CD14-positive monocyte (primary cell): ENCODE data around the gene CBLC. TPM values are rescaled to one million over a fixed set of nuclear protein-coding genes. Genes with fewer than 3 reads are reported as not detected.

Experiments used
- DNase-seq, 3 donors: peaks; one replicate each; pipeline ENCODE4 v3.0.0-alpha.2; 2011 to 2022
- H2AFZ ChIP-seq: 2 replicates; pipeline ENCODE4 v1.6.0; 2012; ENCODE audit warnings: mild to moderate bottlenecking, low read depth, low read length, inconsistent platforms; ENCODE audit not compliant: insufficient read depth, poor library complexity, severe bottlenecking
- H3K27ac ChIP-seq, 2 donors: 1 replicate in 1 of 2; 2 replicates in 1 of 2; pipeline ENCODE4 v1.5.1; 2012 to 2013; ENCODE audit warnings: low read length in 2 of 2, control low read depth in 1 of 2, inconsistent platforms in 1 of 2, low read depth in 1 of 2, mild to moderate bottlenecking in 1 of 2
- H3K27me3 ChIP-seq, 2 donors: one replicate each; pipeline versions ENCODE4 v1.6.0 to v1.6.1; 2011 to 2013; ENCODE audit warnings: low read length in 2 of 2; ENCODE audit not compliant: control insufficient read depth in 2 of 2, insufficient read depth in 2 of 2
- H3K36me3 ChIP-seq, 2 donors: replicated peaks in 1 of 2; 1 replicate in 1 of 2; 2 replicates in 1 of 2; pipeline versions ENCODE4 v1.5.1 to v1.6.1; 2012 to 2013; ENCODE audit warnings: low read length in 2 of 2, control low read depth in 1 of 2, inconsistent platforms in 1 of 2, mild to moderate bottlenecking in 1 of 2; ENCODE audit not compliant: insufficient read depth in 2 of 2, control insufficient read depth in 1 of 2
- H3K4me1 ChIP-seq, 2 donors: 1 replicate in 1 of 2; 2 replicates in 1 of 2; pipeline versions ENCODE4 v1.5.1 to v1.6.1; 2012 to 2013; ENCODE audit warnings: low read length in 2 of 2, control low read depth in 1 of 2, inconsistent platforms in 1 of 2, mild to moderate bottlenecking in 1 of 2, moderate library complexity in 1 of 2; ENCODE audit not compliant: insufficient read depth in 2 of 2, control insufficient read depth in 1 of 2
- H3K4me2 ChIP-seq: replicated peaks from 2 replicates; pipeline ENCODE3; 2012; ENCODE audit warnings: low read length, moderate library complexity, mild to moderate bottlenecking; ENCODE audit not compliant: poor library complexity, severe bottlenecking; ENCODE audit errors: extremely low read depth
- H3K4me3 ChIP-seq, 3 experiments: fragments of 200-600 bp in 1 of 3; sonication (generic) in 1 of 3; replicated peaks in 1 of 3; 1 replicate in 2 of 3; 2 replicates in 1 of 3; pipeline ENCODE4 v1.5.1; 2011 to 2013; ENCODE audit warnings: low read length in 3 of 3, mild to moderate bottlenecking in 3 of 3, control low read depth in 2 of 3, low read depth in 2 of 3, inconsistent platforms in 1 of 3, moderate library complexity in 1 of 3
- H3K79me2 ChIP-seq: 2 replicates; pipeline ENCODE4 v1.6.0; 2012; ENCODE audit warnings: mild to moderate bottlenecking, control low read depth, inconsistent platforms, low read length, moderate library complexity; ENCODE audit not compliant: insufficient read depth
- H3K9ac ChIP-seq: 2 replicates; pipeline ENCODE4 v1.6.0; 2017; ENCODE audit warnings: low read length, mild to moderate bottlenecking; ENCODE audit not compliant: insufficient read depth, poor library complexity, severe bottlenecking
- H3K9me3 ChIP-seq, 2 donors: replicated peaks in 1 of 2; 1 replicate in 1 of 2; 2 replicates in 1 of 2; pipeline versions ENCODE4 v1.5.1 to v1.6.1; 2012 to 2013; ENCODE audit warnings: low read length in 2 of 2, control low read depth in 1 of 2; ENCODE audit not compliant: control insufficient read depth in 1 of 2, insufficient read depth in 1 of 2
- H4K20me1 ChIP-seq: 2 replicates; pipeline ENCODE4 v1.6.0; 2012; ENCODE audit warnings: mild to moderate bottlenecking, low read length, control low read depth, moderate library complexity; ENCODE audit not compliant: insufficient read depth
- H3K27ac Mint-ChIP-seq, 7 donors: one replicate each; pipeline ENCODE4 v1.8.0; 2020; ENCODE audit warnings: mild to moderate bottlenecking in 7 of 7, mixed read lengths in 7 of 7, moderate library complexity in 6 of 7, inconsistent platforms in 2 of 7
- H3K27me3 Mint-ChIP-seq, 3 donors: one replicate each; pipeline ENCODE4 v1.8.0; 2021 to 2022; ENCODE audit warnings: low read depth in 3 of 3, mild to moderate bottlenecking in 3 of 3, mixed read lengths in 3 of 3, moderate library complexity in 3 of 3, inconsistent platforms in 1 of 3
- H3K36me3 Mint-ChIP-seq, 2 donors: one replicate each; pipeline ENCODE4 v1.8.0; 2020; ENCODE audit warnings: mixed read lengths in 2 of 2, inconsistent platforms in 1 of 2, mild to moderate bottlenecking in 1 of 2
- H3K4me1 Mint-ChIP-seq: one replicate; pipeline ENCODE4 v1.8.0; 2020; ENCODE audit warnings: mild to moderate bottlenecking, mixed read lengths
- H3K4me3 Mint-ChIP-seq, 2 donors: one replicate each; pipeline ENCODE4 v1.8.0; 2020; ENCODE audit warnings: mild to moderate bottlenecking in 2 of 2, mixed read lengths in 2 of 2, moderate library complexity in 1 of 2
- H3K9me3 Mint-ChIP-seq, 7 donors: one replicate each; pipeline ENCODE4 v1.8.0; 2020 to 2022; ENCODE audit warnings: mixed read lengths in 7 of 7, mild to moderate bottlenecking in 6 of 7, moderate library complexity in 6 of 7, inconsistent platforms in 2 of 7
- WGBS: methylation state at CpG from one replicate; pipeline ENCODE4 v1.1.5; 2013; ENCODE audit warnings: missing lambda C conversion rate; ENCODE audit not compliant: insufficient coverage; 5-methylcytosine and 5-hydroxymethylcytosine counted together
- intact Hi-C, 2 donors: fragments of 100-400 bp; cut with micrococcal nuclease; formaldehyde crosslinking; loops; one replicate each; pipeline versions ENCODE4 v1.15.0 to v1.15.1; 2023
- polyA plus RNA-seq, 3 donors: library from polyadenylated mRNA; depleted of rRNA in 1 of 3; unstranded in 2 of 3; stranded (reverse) in 1 of 3; fragments of 300-500 nt in 2 of 3; fragments of >200 nt in 1 of 3; fragmentation: Illumina TruSeq in 2 of 3; gene quantifications; 1 replicate in 2 of 3; 2 replicates in 1 of 3; pipeline ENCODE4 v1.2.3, GENCODE V29; 2012 to 2021
- TF ChIP-seq, protein P1 (sequence below): fragments of 200-600 bp; IDR thresholded peaks from one replicate; pipeline ENCODE4 v1.8.0; 2022; ENCODE audit warnings: antibody characterized with exemption, mild to moderate bottlenecking

The CBLC gene
- polyA plus RNA-seq, 3 donors = not detected

DNA sequence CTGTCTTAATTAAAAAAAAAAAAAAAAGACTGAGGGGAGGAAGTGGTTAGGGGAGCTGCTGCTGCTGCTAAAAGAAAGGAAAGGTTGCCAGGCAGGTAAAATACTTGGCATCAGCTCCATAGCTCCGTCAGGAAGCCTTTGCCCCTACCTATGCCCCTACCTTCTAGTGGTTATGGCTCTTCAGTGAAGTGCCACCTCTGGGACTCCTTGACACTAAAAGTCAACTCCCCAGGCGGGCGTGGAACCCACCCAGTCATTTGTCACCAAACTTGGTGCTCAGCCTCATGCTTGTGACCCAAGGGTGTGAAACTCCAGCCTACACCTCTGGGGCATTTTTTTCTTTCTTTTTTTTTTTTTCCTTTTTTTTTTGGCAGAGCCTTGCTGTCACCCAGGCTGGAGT is 63.5 kb downstream of the CBLC start:
- Mint-ChIP-seq H3K27ac (peak overlapping the region in 1 of 7 donors; percentile 40), H3K27me3 (peaks cover 1 to 7% (median 3%) of the 10 kb centered on the region in 3 donors), H3K9me3 (no peaks in the 10 kb centered on the region), H3K4me3 (no peak overlapping the region), H3K4me1 (peaks cover 10% of the 10 kb centered on the region), H3K36me3 (no peaks in the 10 kb centered on the region)
- DNase-seq = no peak
- Histone ChIP-seq H3K4me3 (no peak overlapping the region), H3K27me3 (no peaks in the 10 kb centered on the region), H3K9me3 (no peaks in the 10 kb centered on the region), H3K4me2 (no peak overlapping the region), H3K36me3 (no peaks in the 10 kb centered on the region), H3K79me2 (no peaks in the 10 kb centered on the region), H4K20me1 (no peaks in the 10 kb centered on the region), H3K27ac (no peak overlapping the region), H2AFZ (no peak overlapping the region), H3K9ac (no peak overlapping the region), H3K4me1 (peaks cover 14 to 20% of the 10 kb centered on the region in 2 donors)
- TF ChIP-seq, protein P1, sequence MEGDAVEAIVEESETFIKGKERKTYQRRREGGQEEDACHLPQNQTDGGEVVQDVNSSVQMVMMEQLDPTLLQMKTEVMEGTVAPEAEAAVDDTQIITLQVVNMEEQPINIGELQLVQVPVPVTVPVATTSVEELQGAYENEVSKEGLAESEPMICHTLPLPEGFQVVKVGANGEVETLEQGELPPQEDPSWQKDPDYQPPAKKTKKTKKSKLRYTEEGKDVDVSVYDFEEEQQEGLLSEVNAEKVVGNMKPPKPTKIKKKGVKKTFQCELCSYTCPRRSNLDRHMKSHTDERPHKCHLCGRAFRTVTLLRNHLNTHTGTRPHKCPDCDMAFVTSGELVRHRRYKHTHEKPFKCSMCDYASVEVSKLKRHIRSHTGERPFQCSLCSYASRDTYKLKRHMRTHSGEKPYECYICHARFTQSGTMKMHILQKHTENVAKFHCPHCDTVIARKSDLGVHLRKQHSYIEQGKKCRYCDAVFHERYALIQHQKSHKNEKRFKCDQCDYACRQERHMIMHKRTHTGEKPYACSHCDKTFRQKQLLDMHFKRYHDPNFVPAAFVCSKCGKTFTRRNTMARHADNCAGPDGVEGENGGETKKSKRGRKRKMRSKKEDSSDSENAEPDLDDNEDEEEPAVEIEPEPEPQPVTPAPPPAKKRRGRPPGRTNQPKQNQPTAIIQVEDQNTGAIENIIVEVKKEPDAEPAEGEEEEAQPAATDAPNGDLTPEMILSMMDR = no peak
- WGBS = 71% methylated on average over 2 of the region's 3 CpGs
- intact Hi-C loops = loop anchor here (10.0 kb wide), 4 partner anchors 116 to 266 kb away; no protein-coding TSS in a partner anchor

DNA sequence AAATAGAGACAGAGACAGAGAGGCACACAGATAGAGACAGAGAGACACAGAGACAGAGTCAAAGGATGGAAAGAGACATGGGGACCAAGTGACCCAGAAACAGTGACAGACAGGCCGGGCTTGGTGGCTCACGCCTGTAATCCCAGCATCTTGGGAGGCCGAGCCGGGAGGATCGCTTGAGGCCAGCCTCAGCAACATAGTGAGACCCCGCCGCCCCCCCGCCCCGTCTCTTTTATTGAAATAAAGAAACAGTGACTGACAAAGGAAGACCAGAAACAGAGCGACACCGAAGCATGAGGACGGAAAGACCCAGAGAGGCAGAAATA is 67.6 kb downstream of the CBLC start:
- peak overlapping the region; percentile 85 for H2AFZ ChIP-seq
- Mint-ChIP-seq H3K4me3 (peak overlapping the region; percentile 96 to 98), H3K36me3 (peaks cover 0 to 6% of the 10 kb centered on the region in 2 donors), H3K27ac (peak overlapping the region; percentile 76 to 99 (median 95)), H3K27me3 (peaks cover 14 to 26% (median 26%) of the 10 kb centered on the region in 3 donors), H3K9me3 (peaks cover 0 to 3% (median 0%) of the 10 kb centered on the region in 7 donors), H3K4me1 (peaks cover 38% of the 10 kb centered on the region)
- H3K9me3 ChIP-seq = no peaks in the 10 kb centered on the region
- no peaks in the 10 kb centered on the region for H3K79me2 ChIP-seq
- intact Hi-C loops = loop anchor here (2.0 to 10.0 kb wide), 6 partner anchors 112 to 270 kb away; partner anchors contain the start of gene CLPTM1 (in 1 of the 2)
- 3% methylated on average over 8 of the region's 12 CpGs for WGBS
- peak overlapping the region; percentile 24 to 80 for H3K27ac ChIP-seq
- peaks cover 0 to 3% of the 10 kb centered on the region in 2 donors for H3K27me3 ChIP-seq
- no peak for DNase-seq
- TF ChIP-seq, protein P1 = peak; percentile 31
- peaks cover 31% of the 10 kb centered on the region for H4K20me1 ChIP-seq
- H3K9ac ChIP-seq = peak overlapping the region; percentile 37
- peaks cover 45 to 55% of the 10 kb centered on the region in 2 donors for H3K4me1 ChIP-seq
- no peaks in the 10 kb centered on the region for H3K36me3 ChIP-seq
- H3K4me2 ChIP-seq = peak overlapping the region; percentile 98
- peak overlapping the region; percentile 38 to 94 (median 47) for H3K4me3 ChIP-seq
